ENCODE measurements around the gene CDH23.

DNA sequence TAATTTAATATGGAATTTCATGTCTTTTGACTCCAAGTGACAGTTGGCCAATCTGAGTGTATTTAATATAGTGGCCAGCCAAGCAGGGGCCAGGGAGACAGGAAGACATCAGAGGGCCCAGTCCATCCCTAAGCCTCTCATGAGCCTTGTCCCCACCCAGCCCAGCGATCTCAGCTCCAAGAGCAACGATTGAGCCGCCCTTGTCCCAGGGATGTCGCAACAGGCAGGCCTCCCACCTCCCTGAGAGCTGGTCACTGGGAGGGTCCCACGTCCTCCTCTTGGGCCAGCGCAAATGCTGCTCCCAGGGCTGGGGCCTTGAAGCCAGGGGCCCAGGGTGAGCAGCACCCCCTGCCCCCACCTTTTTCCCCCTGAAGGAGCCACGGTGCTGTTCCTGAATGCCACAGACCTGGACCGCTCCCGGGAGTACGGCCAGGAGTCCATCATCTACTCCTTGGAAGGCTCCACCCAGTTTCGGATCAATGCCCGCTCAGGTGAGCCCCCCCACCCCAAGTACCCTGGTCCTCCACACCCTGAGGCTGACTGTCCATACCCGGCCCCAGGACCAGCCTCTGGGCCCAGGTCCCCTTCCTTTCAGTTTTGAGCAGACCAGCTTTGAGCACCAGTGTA, 293.5 kb downstream of the CDH23 start:
- no peak for TF ChIP-seq ZNF384 (IDR thresholded peaks at IDR 0.05)
- no peak for TF ChIP-seq LEF1 (IDR thresholded peaks at IDR 0.05; ENCODE audit: borderline replicate concordance)
- no peak for TF ChIP-seq FOXM1 (IDR thresholded peaks at IDR 0.05; ENCODE audit: borderline replicate concordance)

All from HEK293T (cell line).